ENCODE measurements around the gene LGALSL. TPM values are rescaled to one million over a fixed set of nuclear protein-coding genes. Genes with fewer than 3 reads are reported as not detected.

LGALSL gene
- total RNA-seq, 4 donors from 2014 or later: 74.2 to 133 (median 106) TPM

- Histone ChIP-seq H3K4me3 (no peak overlapping the region), H3K36me3 (no peaks in the 10 kb centered on the region), H3K27me3 (no peaks in the 10 kb centered on the region), H3K27ac (no peak overlapping the region), H3K4me1 (no peaks in the 10 kb centered on the region), H3K9me3 (no peaks in the 10 kb centered on the region)
- TF ChIP-seq, protein P1, sequence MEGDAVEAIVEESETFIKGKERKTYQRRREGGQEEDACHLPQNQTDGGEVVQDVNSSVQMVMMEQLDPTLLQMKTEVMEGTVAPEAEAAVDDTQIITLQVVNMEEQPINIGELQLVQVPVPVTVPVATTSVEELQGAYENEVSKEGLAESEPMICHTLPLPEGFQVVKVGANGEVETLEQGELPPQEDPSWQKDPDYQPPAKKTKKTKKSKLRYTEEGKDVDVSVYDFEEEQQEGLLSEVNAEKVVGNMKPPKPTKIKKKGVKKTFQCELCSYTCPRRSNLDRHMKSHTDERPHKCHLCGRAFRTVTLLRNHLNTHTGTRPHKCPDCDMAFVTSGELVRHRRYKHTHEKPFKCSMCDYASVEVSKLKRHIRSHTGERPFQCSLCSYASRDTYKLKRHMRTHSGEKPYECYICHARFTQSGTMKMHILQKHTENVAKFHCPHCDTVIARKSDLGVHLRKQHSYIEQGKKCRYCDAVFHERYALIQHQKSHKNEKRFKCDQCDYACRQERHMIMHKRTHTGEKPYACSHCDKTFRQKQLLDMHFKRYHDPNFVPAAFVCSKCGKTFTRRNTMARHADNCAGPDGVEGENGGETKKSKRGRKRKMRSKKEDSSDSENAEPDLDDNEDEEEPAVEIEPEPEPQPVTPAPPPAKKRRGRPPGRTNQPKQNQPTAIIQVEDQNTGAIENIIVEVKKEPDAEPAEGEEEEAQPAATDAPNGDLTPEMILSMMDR (IDR thresholded peaks at IDR 0.05): no peak
- TF ChIP-seq EP300 (IDR thresholded peaks at IDR 0.05) (no peak), POLR2AphosphoS5 (IDR thresholded peaks at IDR 0.05) (no peak), POLR2A (IDR thresholded peaks at IDR 0.05) (no peak)
- DNase-seq (ENCODE audit: low spot score in 2 of 2): no peak
Measured at GRCh38 chr2:64420677-64421076, 33.3 kb upstream of the LGALSL start.

DNA sequence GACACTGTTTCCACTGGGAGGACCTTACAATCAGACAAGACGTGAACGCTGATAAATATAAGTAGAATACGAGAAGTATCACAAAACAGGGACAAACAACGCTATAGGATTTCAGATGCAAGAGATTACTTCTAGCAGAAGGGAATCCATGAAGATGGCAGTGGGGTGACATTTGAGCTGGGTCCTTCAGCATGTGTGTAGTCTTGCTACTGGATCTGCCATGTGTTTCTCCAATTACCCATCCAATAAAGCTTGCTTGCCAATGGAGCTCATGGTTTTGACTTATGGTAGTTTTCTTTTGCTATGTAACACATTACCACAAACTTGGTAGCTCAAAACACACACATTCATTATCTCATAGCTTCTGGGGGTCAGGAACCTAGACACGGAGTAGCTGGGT lies 32.8 kb upstream of the LGALSL start:
- Histone ChIP-seq H3K27ac (no peak overlapping the region), H3K9me3 (no peaks in the 10 kb centered on the region), H3K4me1 (no peaks in the 10 kb centered on the region), H3K36me3 (no peaks in the 10 kb centered on the region), H3K4me3 (no peak overlapping the region), H3K27me3 (no peaks in the 10 kb centered on the region)
- no peak for DNase-seq (ENCODE audit: low spot score in 2 of 2)
- 89% methylated on average over 5 of the region's 5 CpGs for WGBS
- TF ChIP-seq, protein P1 (IDR thresholded peaks at IDR 0.05): no peak
- TF ChIP-seq POLR2A (IDR thresholded peaks at IDR 0.05): no peak
- TF ChIP-seq EP300 (IDR thresholded peaks at IDR 0.05): no peak
- TF ChIP-seq POLR2AphosphoS5 (IDR thresholded peaks at IDR 0.05): no peak

DNA sequence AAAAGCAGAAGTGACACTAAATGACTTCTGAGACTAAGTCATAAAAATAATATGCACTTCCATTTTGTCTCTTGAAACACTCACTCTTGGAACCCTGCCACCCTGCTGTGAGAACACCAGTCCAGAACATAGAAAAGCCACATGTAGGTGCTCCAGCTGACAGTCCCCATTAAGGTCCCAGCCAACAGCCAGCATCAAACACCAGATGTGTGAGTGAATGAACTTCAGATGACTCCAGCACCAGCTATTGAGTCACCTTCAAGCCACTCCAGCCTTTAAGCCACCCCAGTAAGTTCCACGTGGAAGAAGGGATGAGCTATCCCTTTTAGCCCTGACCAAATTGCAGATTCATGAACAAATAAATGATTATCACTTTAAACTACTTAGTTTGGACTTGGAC lies 31.5 kb upstream of the LGALSL start:
- TF ChIP-seq, protein P1 (IDR thresholded peaks at IDR 0.05): no peak
- TF ChIP-seq POLR2A (IDR thresholded peaks at IDR 0.05): no peak
- TF ChIP-seq POLR2AphosphoS5 (IDR thresholded peaks at IDR 0.05): no peak
- no peak for TF ChIP-seq EP300 (IDR thresholded peaks at IDR 0.05)
- Histone ChIP-seq H3K4me3 (no peak overlapping the region), H3K27ac (no peak overlapping the region), H3K27me3 (no peaks in the 10 kb centered on the region), H3K9me3 (no peaks in the 10 kb centered on the region), H3K36me3 (no peaks in the 10 kb centered on the region), H3K4me1 (no peaks in the 10 kb centered on the region)
- WGBS: 69% methylated on average over 1 of the region's 1 CpG
- DNase-seq (ENCODE audit: low spot score in 2 of 2): no peak

DNA sequence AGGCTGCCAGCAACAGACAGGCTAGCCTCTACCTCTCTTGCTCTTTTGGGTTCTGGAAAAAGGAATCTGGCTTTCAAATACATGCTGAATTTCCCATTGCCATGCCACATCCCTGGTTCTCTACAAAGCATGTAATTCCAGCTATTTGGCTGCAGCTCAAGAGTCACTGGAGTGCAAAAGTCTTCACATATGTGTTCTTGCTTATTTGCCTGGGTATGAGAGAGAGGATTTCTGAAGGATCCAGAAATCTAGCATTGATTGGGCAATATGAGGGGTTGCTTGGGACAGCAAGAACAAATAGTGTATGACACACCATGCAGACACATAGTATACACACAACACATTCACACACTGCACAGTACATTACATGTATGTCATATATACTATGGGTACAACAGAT lies 30.7 kb upstream of the LGALSL start:
- Histone ChIP-seq H3K27ac (no peak overlapping the region), H3K9me3 (no peaks in the 10 kb centered on the region), H3K36me3 (no peaks in the 10 kb centered on the region), H3K4me1 (no peaks in the 10 kb centered on the region), H3K27me3 (no peaks in the 10 kb centered on the region), H3K4me3 (no peak overlapping the region)
- TF ChIP-seq EP300 (IDR thresholded peaks at IDR 0.05): no peak
- TF ChIP-seq, protein P1 (IDR thresholded peaks at IDR 0.05): no peak
- no peak for TF ChIP-seq POLR2AphosphoS5 (IDR thresholded peaks at IDR 0.05)
- no peak for TF ChIP-seq POLR2A (IDR thresholded peaks at IDR 0.05)
- no peak for DNase-seq (ENCODE audit: low spot score in 2 of 2)

GRCh38 chr2:64424416-64424987 lies 29.5 kb upstream of the LGALSL start:
- no peak overlapping the region for H3K4me3 ChIP-seq
- no peak for DNase-seq (ENCODE audit: low spot score in 2 of 2)
- no peaks in the 10 kb centered on the region for H3K4me1 ChIP-seq
- TF ChIP-seq, protein P1 (IDR thresholded peaks at IDR 0.05): no peak
- no peak for TF ChIP-seq POLR2AphosphoS5 (IDR thresholded peaks at IDR 0.05)
- TF ChIP-seq POLR2A (IDR thresholded peaks at IDR 0.05): no peak
- TF ChIP-seq EP300 (IDR thresholded peaks at IDR 0.05): no peak
- no peaks in the 10 kb centered on the region for H3K9me3 ChIP-seq
- H3K27me3 ChIP-seq: no peaks in the 10 kb centered on the region
- no peaks in the 10 kb centered on the region for H3K36me3 ChIP-seq
- WGBS: 40% methylated on average over 1 of the region's 3 CpGs
- no peak overlapping the region for H3K27ac ChIP-seq
